Caco-2 (cell line): ENCODE data around the gene HPGDS. TPM values are rescaled to one million over a fixed set of nuclear protein-coding genes. Genes with fewer than 3 reads are reported as not detected.
"Not testable (repeated sequence)": the region's sequence is repeated elsewhere in the genome, so short reads cannot be mapped to it uniquely, and the experiment has no call there.

ENCODE experiments used
- BruUV-seq: library from RNA; stranded (reverse); fragments of 400-500 nt; replicated peaks from 2 replicates; lab custom pipeline; 2021; lab: Mats Ljungman, UMichigan
- CTCF ChIA-PET: fragments of 300-600 bp; sonication (Branson Sonifier 250); formaldehyde crosslinking; loops from one replicate; lab custom pipeline; 2022; ENCODE audit warnings: antibody characterized with exemption; lab: Charles Lee
- POLR2A ChIA-PET: fragments of 300-600 bp; sonication (Branson Sonifier 250); formaldehyde crosslinking; loops from one replicate; lab custom pipeline; 2022; ENCODE audit warnings: antibody characterized with exemption; lab: Charles Lee
- DNase-seq, 2 experiments: peaks; one replicate each; pipeline versions ENCODE4 v3.0.0 to v3.0.0-alpha.2; 2020 to 2022
- H3K27me3 ChIP-seq: replicated peaks from 2 replicates; pipeline ENCODE4 v1.6.0; 2011; ENCODE audit warnings: low read length; ENCODE audit not compliant: control insufficient read depth, insufficient read depth
- H3K36me3 ChIP-seq: 2 replicates; pipeline ENCODE4 v1.5.1; 2011; ENCODE audit warnings: low read length; ENCODE audit not compliant: control insufficient read depth, insufficient read depth
- H3K4me1 ChIP-seq: fragments of 250-450 bp; sonication (Bioruptor Pico); 2 replicates; pipeline ENCODE4 v1.5.1; 2020; ENCODE audit warnings: mild to moderate bottlenecking
- H3K4me3 ChIP-seq: 2 replicates; pipeline ENCODE4 v1.5.1; 2011; ENCODE audit warnings: low read depth, mild to moderate bottlenecking, control low read depth, low read length
- H3K9me3 ChIP-seq: fragments of 250-450 bp; sonication (Bioruptor Pico); 2 replicates; pipeline ENCODE4 v1.5.1; 2020; ENCODE audit warnings: mild to moderate bottlenecking, moderate library complexity
- H3K27ac Mint-ChIP-seq: one replicate; pipeline ENCODE4 v1.8.0; 2022; ENCODE audit warnings: mixed read lengths; ENCODE audit not compliant: unreplicated experiment
- H3K27me3 Mint-ChIP-seq: one replicate; pipeline ENCODE4 v1.8.0; 2022; ENCODE audit warnings: mixed read lengths; ENCODE audit not compliant: insufficient read depth, unreplicated experiment
- H3K36me3 Mint-ChIP-seq: one replicate; pipeline ENCODE4 v1.8.0; 2022; ENCODE audit warnings: mild to moderate bottlenecking, mixed read lengths; ENCODE audit not compliant: insufficient read depth, unreplicated experiment
- H3K4me1 Mint-ChIP-seq: one replicate; pipeline ENCODE4 v1.8.0; 2022; ENCODE audit warnings: low read depth, mixed read lengths; ENCODE audit not compliant: unreplicated experiment
- H3K4me3 Mint-ChIP-seq: one replicate; pipeline ENCODE4 v1.8.0; 2022; ENCODE audit warnings: mild to moderate bottlenecking, moderate library complexity, mixed read lengths; ENCODE audit not compliant: unreplicated experiment
- H3K9me3 Mint-ChIP-seq: one replicate; pipeline ENCODE4 v1.8.0; 2022; ENCODE audit warnings: mixed read lengths; ENCODE audit not compliant: unreplicated experiment
- intact Hi-C: fragments of 100-400 bp; cut with micrococcal nuclease; formaldehyde crosslinking; loops from one replicate; pipeline ENCODE4 v1.10.0; 2022; ENCODE audit not compliant: unreplicated experiment
- total RNA-seq: library from RNA; stranded (reverse); gene quantifications from 2 replicates; pipeline ENCODE4 v1.2.3, GENCODE V29; 2022
- TF ChIP-seq, protein P1 (sequence below), 2 experiments: fragments of 200-600 bp in 1 of 2; IDR thresholded peaks; 1 replicate in 1 of 2; 2 replicates in 1 of 2; pipeline versions ENCODE4 v1.5.1 to v1.8.0; 2011 to 2022; ENCODE audit warnings: antibody characterized with exemption in 1 of 2, control low read depth in 1 of 2, inconsistent platforms in 1 of 2, low read depth in 1 of 2, low read length in 1 of 2, mild to moderate bottlenecking in 1 of 2, moderate library complexity in 1 of 2; ENCODE audit not compliant: insufficient read depth in 1 of 2, severe bottlenecking in 1 of 2, unreplicated experiment in 1 of 2

Gene HPGDS
- total RNA-seq, 1 experiment from 2014 or later = not detected

- DNase-seq = no peak
- TF ChIP-seq, protein P1, sequence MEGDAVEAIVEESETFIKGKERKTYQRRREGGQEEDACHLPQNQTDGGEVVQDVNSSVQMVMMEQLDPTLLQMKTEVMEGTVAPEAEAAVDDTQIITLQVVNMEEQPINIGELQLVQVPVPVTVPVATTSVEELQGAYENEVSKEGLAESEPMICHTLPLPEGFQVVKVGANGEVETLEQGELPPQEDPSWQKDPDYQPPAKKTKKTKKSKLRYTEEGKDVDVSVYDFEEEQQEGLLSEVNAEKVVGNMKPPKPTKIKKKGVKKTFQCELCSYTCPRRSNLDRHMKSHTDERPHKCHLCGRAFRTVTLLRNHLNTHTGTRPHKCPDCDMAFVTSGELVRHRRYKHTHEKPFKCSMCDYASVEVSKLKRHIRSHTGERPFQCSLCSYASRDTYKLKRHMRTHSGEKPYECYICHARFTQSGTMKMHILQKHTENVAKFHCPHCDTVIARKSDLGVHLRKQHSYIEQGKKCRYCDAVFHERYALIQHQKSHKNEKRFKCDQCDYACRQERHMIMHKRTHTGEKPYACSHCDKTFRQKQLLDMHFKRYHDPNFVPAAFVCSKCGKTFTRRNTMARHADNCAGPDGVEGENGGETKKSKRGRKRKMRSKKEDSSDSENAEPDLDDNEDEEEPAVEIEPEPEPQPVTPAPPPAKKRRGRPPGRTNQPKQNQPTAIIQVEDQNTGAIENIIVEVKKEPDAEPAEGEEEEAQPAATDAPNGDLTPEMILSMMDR (IDR thresholded peaks at IDR 0.05; ENCODE audit: insufficient read depth in 1 of 2, low read depth in 1 of 2, low read length in 1 of 2, severe bottlenecking in 1 of 2, unreplicated experiment in 1 of 2) = no peak
- no peaks in the 10 kb centered on the region for H3K27me3 Mint-ChIP-seq
- intact Hi-C loops = no loop called here
- BruUV-seq = no TSS peak
- H3K36me3 Mint-ChIP-seq = no peaks in the 10 kb centered on the region
- POLR2A ChIA-PET = interaction anchor here (0.6 kb wide), 1 partner anchor 41 kb away, joined by 3 read pairs; no protein-coding TSS in a partner anchor
- Histone ChIP-seq H3K4me1 (peaks cover 26% of the 10 kb centered on the region), H3K4me3 (no peak overlapping the region), H3K27me3 (no peaks in the 10 kb centered on the region), H3K9me3 (no peaks in the 10 kb centered on the region), H3K36me3 (no peaks in the 10 kb centered on the region)
- CTCF ChIA-PET = no interaction called here
- H3K4me3 Mint-ChIP-seq = no peak overlapping the region
- H3K4me1 Mint-ChIP-seq = peaks cover 12% of the 10 kb centered on the region
- no peaks in the 10 kb centered on the region for H3K9me3 Mint-ChIP-seq
- H3K27ac Mint-ChIP-seq = no peak overlapping the region
Measured at GRCh38 chr4:94341481-94342370, 910 bp downstream of the HPGDS start.

DNA sequence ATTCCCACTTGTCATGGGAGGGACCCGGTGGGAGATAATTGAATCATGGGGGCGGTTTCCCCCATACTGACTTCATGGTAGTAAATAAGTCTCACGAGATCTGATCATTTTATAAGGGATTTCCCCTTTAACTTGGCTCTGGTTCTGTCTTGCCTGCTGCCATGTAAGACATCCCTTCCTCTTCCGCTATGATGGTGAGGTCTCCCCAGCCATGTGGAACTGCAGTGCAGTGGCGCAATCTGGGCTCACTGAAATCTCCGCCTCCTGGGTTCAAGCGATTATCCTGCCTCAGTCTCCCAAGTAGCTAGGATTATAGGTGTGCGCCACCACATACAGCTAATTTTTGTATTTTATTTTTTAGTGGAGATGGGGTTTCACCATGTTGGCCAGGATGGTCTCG lies 2.9 kb downstream of the HPGDS start:
- no peak overlapping the region for H3K4me3 ChIP-seq
- peaks cover 10% of the 10 kb centered on the region for H3K4me1 ChIP-seq
- ChIA-PET POLR2A (no interaction called here), CTCF (interaction anchor here (0.6 kb wide), 1 partner anchor 35 kb away, joined by 3 read pairs; no protein-coding TSS in a partner anchor)
- no TSS peak for BruUV-seq
- H3K27me3 ChIP-seq = no peaks in the 10 kb centered on the region
- Mint-ChIP-seq H3K4me3 (no peak overlapping the region), H3K4me1 (peaks cover 12% of the 10 kb centered on the region), H3K27me3 (no peaks in the 10 kb centered on the region), H3K36me3 (no peaks in the 10 kb centered on the region), H3K9me3 (no peaks in the 10 kb centered on the region), H3K27ac (no peak overlapping the region)
- intact Hi-C loops = no loop called here
- DNase-seq = no peak
- no peaks in the 10 kb centered on the region for H3K9me3 ChIP-seq
- TF ChIP-seq, protein P1 (IDR thresholded peaks at IDR 0.05; ENCODE audit: insufficient read depth in 1 of 2, low read depth in 1 of 2, low read length in 1 of 2, severe bottlenecking in 1 of 2, unreplicated experiment in 1 of 2) = no peak
- H3K36me3 ChIP-seq = no peaks in the 10 kb centered on the region

GRCh38 chr4:94338681-94339351 lies 3.8 kb downstream of the HPGDS start:
- no peak for DNase-seq
- H3K9me3 Mint-ChIP-seq = no peaks in the 10 kb centered on the region
- ChIA-PET CTCF (interaction anchor here (0.6 kb wide), 1 partner anchor 36 kb away, joined by 3 read pairs; no protein-coding TSS in a partner anchor), POLR2A (no interaction called here)
- no peak overlapping the region for H3K27ac Mint-ChIP-seq
- TF ChIP-seq, protein P1 (IDR thresholded peaks at IDR 0.05; ENCODE audit: insufficient read depth in 1 of 2, low read depth in 1 of 2, low read length in 1 of 2, severe bottlenecking in 1 of 2, unreplicated experiment in 1 of 2) = no peak
- Histone ChIP-seq H3K9me3 (no peaks in the 10 kb centered on the region), H3K27me3 (no peaks in the 10 kb centered on the region), H3K36me3 (no peaks in the 10 kb centered on the region), H3K4me1 (peaks cover 15% of the 10 kb centered on the region), H3K4me3 (no peak overlapping the region)
- BruUV-seq = no TSS peak
- intact Hi-C loops = no loop called here
- no peaks in the 10 kb centered on the region for H3K27me3 Mint-ChIP-seq
- H3K36me3 Mint-ChIP-seq = no peaks in the 10 kb centered on the region
- H3K4me3 Mint-ChIP-seq = no peak overlapping the region
- peaks cover 12% of the 10 kb centered on the region for H3K4me1 Mint-ChIP-seq

DNA sequence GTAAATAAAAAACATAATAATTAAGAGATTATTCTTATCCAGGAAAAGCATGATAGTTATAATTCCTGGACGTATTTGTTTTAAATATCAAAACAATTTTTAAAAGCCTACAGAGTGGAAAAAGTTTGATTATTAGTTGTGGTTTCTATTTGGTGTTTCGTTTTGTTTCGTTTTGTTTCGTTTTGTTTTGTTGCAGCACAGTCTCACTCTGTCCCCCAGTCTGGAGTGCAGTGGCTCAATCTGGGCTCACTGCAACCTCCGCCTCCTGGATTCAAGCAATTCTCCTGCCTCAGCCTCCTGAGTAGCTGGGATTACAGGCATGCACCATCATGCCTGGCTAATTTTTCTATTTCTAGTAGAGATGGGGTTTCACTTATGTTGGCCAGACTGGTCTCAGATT lies 5.8 kb downstream of the HPGDS start:
- BruUV-seq, POLR2A ChIA-PET, H3K9me3 Mint-ChIP-seq, H3K27me3 ChIP-seq, H3K36me3 Mint-ChIP-seq, H3K36me3 ChIP-seq, H3K4me3 Mint-ChIP-seq, H3K4me3 ChIP-seq, H3K27ac Mint-ChIP-seq, intact Hi-C loops, CTCF ChIA-PET, DNase-seq, H3K27me3 Mint-ChIP-seq, H3K9me3 ChIP-seq: not testable (repeated sequence)
- H3K4me1 Mint-ChIP-seq = peaks cover 17% of the 10 kb centered on the region
- peaks cover 24% of the 10 kb centered on the region for H3K4me1 ChIP-seq
